Adipose tissue (tissue), 3 donors: ENCODE data around the gene KCNK4. TPM values are rescaled to one million over a fixed set of nuclear protein-coding genes. Genes with fewer than 3 reads are reported as not detected.
"Not testable (repeated sequence)": the region's sequence is repeated elsewhere in the genome, so short reads cannot be mapped to it uniquely, and the experiment has no call there.

Experiments used
- H3K27ac ChIP-seq: one replicate; pipeline ENCODE4 v1.5.1; 2013; ENCODE audit warnings: low read depth, low read length
- whole genome bisulfite sequencing, 3 donors: extraction: QIAGEN DNeasy Blood & Tissue Kit; methylation state at CpG; one replicate each; pipeline ENCODE4 v1.1.7; 2013; 5-methylcytosine and 5-hydroxymethylcytosine counted together
- polyA plus RNA-seq, 3 donors: library from polyadenylated mRNA; stranded (reverse); fragments of 200-250 nt; gene quantifications; one replicate each; pipeline ENCODE4 v1.2.3, GENCODE V29; 2013
- donor health status: healthy with polysubstance abuse.
- donor health status: Bipolar disorder and iron deficiency.
- donor health status: healthy.

Gene KCNK4
- polyA plus RNA-seq: under 1 TPM in 1 of 3 donors, not detected in 2; 0.04 TPM

GRCh38 chr11:64291262-64291751 lies at the start of gene KCNK4:
TSS of gene KCNK4 (plus strand) at chr11:64291302. CDS start at chr11:64293019, 1,717 bp downstream.
- 4 to 7% (median 6%) methylated on average over 31 to 45 of the region's 45 CpGs for WGBS, 3 donors
- no peak within 1 kb of the TSS for H3K27ac ChIP-seq

- 0 to 1% (median 1%) methylated on average over 60 to 63 of the region's 63 CpGs for WGBS, 3 donors
- peak overlapping the region; percentile 38 for H3K27ac ChIP-seq
Measured at GRCh38 chr11:64241491-64242374, 49.4 kb upstream of the KCNK4 start.

GRCh38 chr11:64243236-64243854 lies 47.8 kb upstream of the KCNK4 start:
- no peak overlapping the region for H3K27ac ChIP-seq
- 74 to 85% (median 83%) methylated on average over 8 of the region's 8 CpGs for WGBS, 3 donors

GRCh38 chr11:64244107-64244506 lies 47.0 kb upstream of the KCNK4 start:
- 24 to 61% (median 53%) methylated on average over 5 of the region's 5 CpGs for WGBS, 3 donors
- no peak overlapping the region for H3K27ac ChIP-seq

GRCh38 chr11:64244966-64245365 lies 46.1 kb upstream of the KCNK4 start:
- 25 to 45% (median 41%) methylated on average over 6 of the region's 6 CpGs for WGBS, 3 donors
- no peak overlapping the region for H3K27ac ChIP-seq

- H3K27ac ChIP-seq: no peak overlapping the region
- 0 to 2% (median 2%) methylated on average over 4 to 6 of the region's 6 CpGs for WGBS, 3 donors
Measured at GRCh38 chr11:64245401-64245796, 45.7 kb upstream of the KCNK4 start.

- 1 to 2% (median 1%) methylated on average over 43 to 46 of the region's 46 CpGs for WGBS, 3 donors
- H3K27ac ChIP-seq: no peak overlapping the region
Measured at GRCh38 chr11:64245797-64246620, 45.1 kb upstream of the KCNK4 start.

GRCh38 chr11:64246621-64246870 lies 44.6 kb upstream of the KCNK4 start:
- WGBS, 3 donors: 0 to 5% methylated on average over 28 to 42 of the region's 43 CpGs; no CpG with 5 or more reads in 1 of the 3 donors
- not testable (repeated sequence) for H3K27ac ChIP-seq

GRCh38 chr11:64246871-64247728 lies 44.0 kb upstream of the KCNK4 start, which contains the start of gene PPP1R14B:
TSS of gene PPP1R14B (minus strand) at chr11:64246943. CDS start at chr11:64246673, 270 bp downstream.
- WGBS, 3 donors: 0 to 1% (median 1%) methylated on average over 39 to 70 of the region's 74 CpGs
- no peak within 1 kb of the TSS for H3K27ac ChIP-seq

- 37 to 49% (median 41%) methylated on average over 31 of the region's 31 CpGs for WGBS, 3 donors
- no peak overlapping the region for H3K27ac ChIP-seq
Measured at GRCh38 chr11:64247729-64248531, 43.2 kb upstream of the KCNK4 start.

- 63 to 87% (median 76%) methylated on average over 5 to 7 of the region's 7 CpGs for WGBS, 3 donors
- H3K27ac ChIP-seq: no peak overlapping the region
Measured at GRCh38 chr11:64248578-64248977, 42.5 kb upstream of the KCNK4 start.

GRCh38 chr11:64249038-64249437 lies 42.1 kb upstream of the KCNK4 start:
- 89 to 99% (median 91%) methylated on average over 4 of the region's 4 CpGs for WGBS, 3 donors
- H3K27ac ChIP-seq: no peak overlapping the region

- WGBS, 3 donors: 81 to 87% (median 87%) methylated on average over 8 of the region's 8 CpGs
- H3K27ac ChIP-seq: no peak overlapping the region
Measured at GRCh38 chr11:64249563-64250414, 41.3 kb upstream of the KCNK4 start.

- no peak overlapping the region for H3K27ac ChIP-seq
- WGBS, 3 donors: 22 to 25% (median 23%) methylated on average over 13 of the region's 13 CpGs
Measured at GRCh38 chr11:64250415-64251015, 40.6 kb upstream of the KCNK4 start.

GRCh38 chr11:64251016-64251752 lies 39.9 kb upstream of the KCNK4 start, which contains the start of gene PLCB3:
TSS of gene PLCB3 (plus strand) at chr11:64251530. CDS start at chr11:64251650, 120 bp downstream.
- WGBS, 3 donors: 0 to 1% (median 0%) methylated on average over 45 to 75 of the region's 75 CpGs
- no peak within 1 kb of the TSS for H3K27ac ChIP-seq
